ENCODE data around the gene BHLHE40.

DNA sequence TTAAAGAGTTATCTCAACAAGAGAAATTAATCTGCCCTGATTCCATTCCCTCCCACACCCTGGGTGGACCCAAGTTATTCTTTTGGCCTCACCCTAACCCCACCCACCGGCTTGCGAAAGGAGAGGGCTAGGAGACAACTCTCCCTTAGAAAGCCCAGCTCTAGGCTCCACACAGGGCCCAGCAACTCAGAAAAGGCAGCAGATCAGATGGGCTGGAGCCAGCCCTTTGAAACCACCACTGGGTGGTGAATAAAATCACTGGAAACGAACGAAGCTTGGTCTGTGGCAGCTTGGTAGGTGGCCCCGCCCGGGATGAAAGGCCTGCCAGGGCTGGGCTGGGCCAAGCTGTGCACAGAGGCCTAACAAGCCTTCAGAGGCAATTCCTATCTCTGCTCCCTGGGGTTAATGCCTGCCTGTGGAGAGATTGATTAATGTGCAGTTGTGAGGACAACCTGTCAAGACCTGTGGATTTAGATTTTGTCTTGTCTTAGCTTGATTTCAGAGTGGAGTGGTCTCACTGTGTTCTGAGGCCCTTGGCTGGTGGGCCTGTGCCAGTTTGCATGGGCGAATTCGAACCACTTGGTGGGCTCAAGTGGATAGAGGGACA lies 38.8 kb downstream of the BHLHE40 start:
- TF ChIP-seq, protein P1, sequence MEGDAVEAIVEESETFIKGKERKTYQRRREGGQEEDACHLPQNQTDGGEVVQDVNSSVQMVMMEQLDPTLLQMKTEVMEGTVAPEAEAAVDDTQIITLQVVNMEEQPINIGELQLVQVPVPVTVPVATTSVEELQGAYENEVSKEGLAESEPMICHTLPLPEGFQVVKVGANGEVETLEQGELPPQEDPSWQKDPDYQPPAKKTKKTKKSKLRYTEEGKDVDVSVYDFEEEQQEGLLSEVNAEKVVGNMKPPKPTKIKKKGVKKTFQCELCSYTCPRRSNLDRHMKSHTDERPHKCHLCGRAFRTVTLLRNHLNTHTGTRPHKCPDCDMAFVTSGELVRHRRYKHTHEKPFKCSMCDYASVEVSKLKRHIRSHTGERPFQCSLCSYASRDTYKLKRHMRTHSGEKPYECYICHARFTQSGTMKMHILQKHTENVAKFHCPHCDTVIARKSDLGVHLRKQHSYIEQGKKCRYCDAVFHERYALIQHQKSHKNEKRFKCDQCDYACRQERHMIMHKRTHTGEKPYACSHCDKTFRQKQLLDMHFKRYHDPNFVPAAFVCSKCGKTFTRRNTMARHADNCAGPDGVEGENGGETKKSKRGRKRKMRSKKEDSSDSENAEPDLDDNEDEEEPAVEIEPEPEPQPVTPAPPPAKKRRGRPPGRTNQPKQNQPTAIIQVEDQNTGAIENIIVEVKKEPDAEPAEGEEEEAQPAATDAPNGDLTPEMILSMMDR (IDR thresholded peaks at IDR 0.05): peak in 2 of 6 experiments; percentile 6 to 12
- TF ChIP-seq POLR2A (IDR thresholded peaks at IDR 0.05): no peak
